ENCODE measurements around the gene KPNA6.

KPNA6 gene

DNA sequence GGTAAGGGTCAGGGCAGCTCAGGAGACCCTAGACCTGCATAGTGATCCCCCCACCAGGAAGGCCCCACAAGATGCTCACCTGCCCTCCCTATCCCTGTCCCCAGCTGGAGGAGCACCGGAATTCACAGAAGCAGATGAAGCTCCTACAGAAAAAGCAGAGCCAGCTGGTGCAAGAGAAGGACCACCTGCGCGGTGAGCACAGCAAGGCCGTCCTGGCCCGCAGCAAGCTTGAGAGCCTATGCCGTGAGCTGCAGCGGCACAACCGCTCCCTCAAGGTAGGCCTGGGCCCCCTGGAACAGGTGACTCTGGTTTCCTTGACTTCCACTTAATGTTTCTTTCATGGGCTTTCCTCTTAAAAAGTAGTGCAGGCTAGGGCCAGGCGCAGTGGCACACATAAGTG lies 80.0 kb downstream of the KPNA6 start:
- DNase-seq (ENCODE audit: low spot score), result no peak

- DNase-seq (ENCODE audit: low spot score), result no peak
Observed at GRCh38 chr1:32192220-32192948, 84.5 kb downstream of the KPNA6 start.

DNA sequence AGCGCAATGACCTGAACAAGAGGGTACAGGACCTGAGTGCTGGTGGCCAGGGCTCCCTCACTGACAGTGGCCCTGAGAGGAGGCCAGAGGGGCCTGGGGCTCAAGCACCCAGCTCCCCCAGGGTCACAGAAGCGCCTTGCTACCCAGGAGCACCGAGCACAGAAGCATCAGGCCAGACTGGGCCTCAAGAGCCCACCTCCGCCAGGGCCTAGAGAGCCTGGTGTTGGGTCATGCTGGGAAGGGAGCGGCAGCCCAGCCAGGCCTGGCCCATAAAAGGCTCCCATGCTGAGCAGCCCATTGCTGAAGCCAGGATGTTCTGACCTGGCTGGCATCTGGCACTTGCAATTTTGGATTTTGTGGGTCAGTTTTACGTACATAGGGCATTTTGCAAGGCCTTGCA lies 87.1 kb downstream of the KPNA6 start:
- no peak for DNase-seq (ENCODE audit: low spot score)

- no peak for DNase-seq (ENCODE audit: low spot score)
Observed at GRCh38 chr1:32195531-32195930, 87.7 kb downstream of the KPNA6 start.

- DNase-seq (ENCODE audit: low spot score), result no peak
Observed at GRCh38 chr1:32195972-32196823, 88.3 kb downstream of the KPNA6 start.

- DNase-seq (ENCODE audit: low spot score), result peak; percentile 41
Observed at GRCh38 chr1:32197074-32197473, 89.2 kb downstream of the KPNA6 start.

- no peak for DNase-seq (ENCODE audit: low spot score)
Observed at GRCh38 chr1:32197837-32198236, 90.0 kb downstream of the KPNA6 start.

- no peak for DNase-seq (ENCODE audit: low spot score)
Observed at GRCh38 chr1:32198237-32199042, 90.6 kb downstream of the KPNA6 start.

DNA sequence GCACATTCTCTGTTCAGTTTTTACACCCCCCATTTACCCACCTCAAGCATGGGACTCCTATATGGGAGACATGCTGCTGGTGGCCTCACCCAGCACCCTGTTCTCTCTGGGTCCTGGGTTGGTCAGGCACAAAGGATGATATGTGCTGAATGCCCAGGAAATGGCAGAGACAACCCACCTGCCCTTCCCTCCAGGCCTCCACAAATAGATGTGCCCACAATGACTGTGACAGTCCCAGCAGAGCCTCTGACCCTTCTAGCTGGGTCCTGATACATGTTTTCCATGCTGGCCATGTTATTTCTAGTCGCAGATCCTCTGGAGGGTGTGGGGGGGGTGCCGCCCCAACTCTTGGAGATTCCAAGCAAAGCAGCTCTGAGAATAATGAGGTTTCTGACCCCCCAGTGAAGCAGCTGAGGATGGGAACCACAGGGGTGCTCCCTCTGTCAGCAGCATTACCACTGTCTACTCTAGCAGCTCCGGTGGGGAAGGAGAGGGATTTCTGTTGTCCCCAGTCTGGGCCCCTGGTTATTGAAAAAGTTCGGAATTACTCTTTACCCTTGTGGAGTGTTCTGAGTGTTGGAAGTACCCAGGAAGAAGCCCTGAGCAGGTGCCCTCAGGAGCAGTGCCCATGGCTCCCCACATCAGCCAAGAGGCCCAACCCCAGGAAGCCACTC lies 91.3 kb downstream of the KPNA6 start:
- no peak for DNase-seq (ENCODE audit: low spot score)

DNA sequence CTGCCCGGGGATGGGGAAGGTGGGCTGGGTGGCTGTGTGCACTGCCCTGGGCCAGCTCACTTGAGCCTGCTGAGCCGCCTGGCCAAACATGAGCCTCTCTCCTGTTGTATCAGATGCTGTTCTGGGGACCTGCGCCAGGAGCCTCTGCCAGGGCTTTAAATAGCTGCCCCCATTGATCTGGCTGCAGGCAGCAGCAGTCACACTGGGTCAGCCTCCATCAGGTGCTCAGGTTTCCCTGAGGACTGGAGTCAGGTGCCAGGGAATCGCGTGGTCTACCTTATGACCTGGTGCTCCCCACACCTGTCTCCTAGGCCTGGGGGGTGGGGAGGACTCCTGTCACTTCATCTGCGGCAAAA lies 91.8 kb downstream of the KPNA6 start:
- DNase-seq (ENCODE audit: low spot score), result no peak

- peak; percentile 60 for DNase-seq (ENCODE audit: low spot score)
Observed at GRCh38 chr1:32200226-32201010, 92.6 kb downstream of the KPNA6 start, which contains the start of gene CCDC28B. TSS of gene CCDC28B (plus strand) at chr1:32200595. CDS start at chr1:32201936, 1,341 bp downstream.

GRCh38 chr1:32201011-32201855 lies 93.4 kb downstream of the KPNA6 start:
- DNase-seq (ENCODE audit: low spot score), result peak; percentile 41

DNA sequence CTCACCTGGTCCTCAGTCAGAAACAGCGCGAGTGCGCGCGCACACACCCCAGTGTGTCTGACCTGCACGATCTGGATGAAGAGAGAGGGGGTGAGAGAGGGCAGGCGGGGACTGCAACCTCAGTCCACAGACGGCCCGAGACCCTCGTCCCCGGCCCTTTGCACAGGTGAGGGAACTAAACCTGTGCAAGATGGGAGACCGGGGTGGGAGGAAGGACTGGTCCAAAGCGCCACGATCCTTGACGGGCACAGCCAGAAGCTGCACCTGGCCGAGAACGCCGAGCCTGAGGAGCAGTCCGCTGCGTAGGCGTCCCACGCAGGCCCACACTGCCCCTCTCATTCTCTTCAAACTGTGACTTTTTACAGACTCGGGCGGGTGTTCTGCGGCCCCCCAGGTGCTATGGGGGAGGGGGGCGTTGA lies 97.1 kb downstream of the KPNA6 start:
- DNase-seq (ENCODE audit: low spot score), result no peak

DNA sequence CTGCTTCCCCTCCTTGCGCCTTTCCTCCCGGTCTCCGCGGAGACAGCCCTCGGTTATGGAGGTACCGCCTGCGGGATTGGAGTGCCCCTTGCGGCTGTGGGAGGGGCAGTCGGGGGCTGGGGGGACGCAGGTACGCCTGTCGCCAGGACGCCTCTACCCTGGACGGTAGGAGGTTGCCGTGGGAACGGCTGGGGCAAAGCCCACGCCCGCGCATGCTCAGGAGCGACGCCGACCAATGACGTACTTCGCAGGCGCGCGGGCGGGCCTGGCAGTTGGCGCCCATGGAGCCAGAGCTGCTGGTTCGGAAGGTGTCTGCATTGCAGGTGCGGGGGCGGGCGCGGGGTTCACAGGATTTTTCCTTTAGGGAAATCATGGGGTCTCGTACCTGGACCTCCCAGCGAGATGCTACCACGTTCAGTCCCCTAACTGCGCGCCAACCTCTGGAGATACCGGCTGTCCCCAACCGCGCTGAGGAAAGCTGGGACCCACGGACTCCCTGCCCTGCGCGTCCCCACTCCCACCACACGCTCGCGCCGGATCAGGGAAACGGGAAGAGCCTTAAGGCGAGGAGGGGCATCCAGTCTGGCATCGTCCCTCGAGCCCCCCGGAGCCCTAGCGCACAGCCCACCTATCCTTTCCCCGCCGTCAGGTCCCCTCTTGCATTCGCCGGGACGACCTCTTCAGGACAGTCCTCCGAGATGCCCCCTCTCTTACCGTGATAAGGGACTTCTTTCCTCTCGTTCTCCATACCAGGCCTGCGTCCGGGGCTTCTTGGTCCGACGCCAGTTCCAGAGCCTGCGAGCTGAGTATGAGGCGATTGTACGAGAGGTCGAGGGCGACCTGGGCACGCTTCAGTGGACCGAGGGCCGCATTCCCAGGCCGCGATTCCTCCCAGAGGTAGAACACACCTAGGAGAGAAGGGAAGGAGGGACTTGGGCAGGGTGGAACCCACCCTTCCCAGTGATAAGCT lies 97.8 kb downstream of the KPNA6 start, which contains the start of gene IQCC:
TSS of gene IQCC (plus strand) at position 271 of the 970 bp plus-strand sequence. CDS start at position 282, 11 bp downstream.
- DNase-seq (ENCODE audit: low spot score), result peak; percentile 89

- no peak for DNase-seq (ENCODE audit: low spot score)
Observed at GRCh38 chr1:32208469-32208868, 100.6 kb downstream of the KPNA6 start.

DNA sequence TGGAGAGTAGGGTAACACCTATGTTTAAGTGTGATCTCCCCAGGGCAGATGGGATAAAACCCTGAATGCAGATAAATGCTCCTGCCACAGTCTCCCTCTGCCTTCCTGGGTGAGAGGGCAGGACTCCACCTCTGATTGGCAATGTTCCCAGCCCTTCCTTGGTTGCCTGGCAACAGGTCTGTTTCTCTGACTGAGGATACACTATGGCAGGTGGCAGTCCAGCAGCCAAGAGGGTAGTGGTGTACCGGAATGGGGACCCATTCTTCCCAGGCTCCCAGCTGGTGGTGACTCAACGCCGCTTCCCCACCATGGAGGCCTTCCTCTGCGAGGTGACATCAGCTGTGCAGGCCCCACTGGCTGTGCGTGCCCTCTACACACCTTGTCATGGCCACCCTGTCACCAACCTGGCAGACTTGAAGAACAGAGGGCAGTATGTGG lies 101.1 kb downstream of the KPNA6 start, which contains the start of gene DCDC2B:
TSS of gene DCDC2B (plus strand) at position 199 of the 438 bp plus-strand sequence. CDS start at position 204, 5 bp downstream.
- peak; percentile 94 for DNase-seq (ENCODE audit: low spot score)

GRCh38 chr1:32215629-32216480 lies 108.0 kb downstream of the KPNA6 start:
- DNase-seq (ENCODE audit: low spot score), result peak; percentile 71

DNA sequence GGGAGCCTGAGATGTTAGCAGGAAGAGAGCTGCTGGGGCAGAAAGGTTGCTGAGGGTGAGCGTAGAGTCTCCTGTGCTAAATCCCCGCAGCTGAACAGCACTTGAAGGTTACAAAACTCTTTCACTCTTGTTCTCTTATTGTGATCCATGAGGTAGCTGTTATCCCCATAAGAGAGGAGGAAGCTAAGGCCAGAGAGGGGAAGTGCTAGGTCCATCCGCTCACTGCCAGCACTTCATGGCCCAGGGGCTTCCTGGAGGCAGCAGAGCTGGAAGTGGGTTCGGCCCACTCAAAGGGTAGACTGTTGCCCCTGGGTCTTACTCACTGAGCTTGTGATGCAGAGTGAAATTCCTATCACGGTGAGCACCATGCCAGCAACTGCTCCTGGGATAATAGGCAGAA lies 108.7 kb downstream of the KPNA6 start:
- no peak for DNase-seq (ENCODE audit: low spot score)
